Renal cortical epithelial cell (primary cell): ENCODE measurements around the gene TOM1L2. TPM values are rescaled to one million over a fixed set of nuclear protein-coding genes. Genes with fewer than 3 reads are reported as not detected.
"Not testable (repeated sequence)": the region's sequence is repeated elsewhere in the genome, so short reads cannot be mapped to it uniquely, and the experiment has no call there.

Experiments used
- DNase-seq: peaks from one replicate; pipeline ENCODE4 v3.0.0-alpha.2; 2011; ENCODE audit warnings: low read depth
- total RNA-seq: library from RNA; depleted of rRNA; stranded (reverse); fragments of >200 nt; gene quantifications from 2 replicates; pipeline ENCODE4 v1.2.3, GENCODE V29; 2014

The TOM1L2 gene
- total RNA-seq, 1 donor from 2014 or later = 58.5 TPM

DNA sequence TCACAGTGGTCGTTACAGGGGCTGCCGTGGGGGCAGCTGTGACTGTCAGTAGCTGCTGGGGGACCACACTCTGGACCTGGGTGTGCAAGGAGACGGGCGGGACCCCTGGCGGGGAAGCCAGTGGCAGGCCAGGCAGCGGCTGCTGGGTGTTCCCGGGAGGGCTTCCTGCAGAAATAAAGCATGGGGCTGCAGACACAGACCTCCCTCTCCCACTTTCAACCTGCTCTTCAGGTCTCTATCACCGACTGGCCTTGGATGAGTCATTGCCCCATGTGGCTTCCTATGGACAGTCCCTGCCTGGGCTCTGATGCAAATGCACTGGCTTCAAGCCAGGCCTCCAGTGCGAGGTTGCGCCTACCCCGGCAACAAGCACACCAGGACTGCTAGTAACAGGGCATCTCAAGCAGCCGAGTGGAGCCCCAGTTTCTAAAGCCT is 152.6 kb downstream of the TOM1L2 start:
- DNase-seq = peak; percentile 85

DNA sequence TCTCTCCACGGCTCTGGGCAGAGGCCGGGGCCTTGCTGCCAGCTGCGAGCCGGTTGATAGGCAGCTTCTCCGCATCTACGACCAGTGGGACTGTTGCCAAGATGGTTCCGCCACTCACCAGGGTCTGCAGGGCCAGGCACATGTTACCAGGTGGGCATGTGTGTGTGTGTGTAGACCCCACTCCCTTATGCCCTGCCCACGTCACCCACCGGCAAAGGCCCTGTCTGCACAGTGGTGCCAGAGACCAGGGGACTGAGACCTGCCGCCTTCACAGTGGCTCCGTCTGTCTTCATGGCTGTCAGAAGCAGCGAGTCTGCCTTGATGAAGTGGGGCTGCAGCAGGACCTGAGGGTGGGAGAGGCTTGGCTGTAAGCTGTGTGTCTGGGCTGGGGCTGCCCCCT is 153.1 kb downstream of the TOM1L2 start:
- no peak for DNase-seq

GRCh38 chr17:17818088-17818526 is 154.1 kb downstream of the TOM1L2 start:
- no peak for DNase-seq

DNA sequence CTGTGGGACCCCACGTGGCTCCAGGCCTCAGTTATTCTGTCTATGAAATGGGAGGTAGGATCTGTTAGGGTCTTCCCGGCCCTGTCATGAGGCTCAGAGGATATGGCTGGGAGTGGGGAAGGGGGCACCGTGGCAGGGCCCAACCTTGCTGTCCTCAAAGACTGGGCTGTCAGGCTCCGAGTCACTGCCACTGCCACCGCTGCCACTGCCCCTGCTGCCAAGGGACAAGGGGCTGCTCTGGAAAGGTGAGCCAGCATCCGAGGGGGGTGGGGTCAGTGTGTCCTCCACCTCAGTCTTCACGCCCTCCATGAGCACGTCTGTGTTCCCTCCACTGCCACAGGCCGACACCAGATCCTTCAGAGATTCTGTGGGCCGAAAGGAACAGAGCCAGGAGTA is 154.7 kb downstream of the TOM1L2 start:
- DNase-seq = no peak

DNA sequence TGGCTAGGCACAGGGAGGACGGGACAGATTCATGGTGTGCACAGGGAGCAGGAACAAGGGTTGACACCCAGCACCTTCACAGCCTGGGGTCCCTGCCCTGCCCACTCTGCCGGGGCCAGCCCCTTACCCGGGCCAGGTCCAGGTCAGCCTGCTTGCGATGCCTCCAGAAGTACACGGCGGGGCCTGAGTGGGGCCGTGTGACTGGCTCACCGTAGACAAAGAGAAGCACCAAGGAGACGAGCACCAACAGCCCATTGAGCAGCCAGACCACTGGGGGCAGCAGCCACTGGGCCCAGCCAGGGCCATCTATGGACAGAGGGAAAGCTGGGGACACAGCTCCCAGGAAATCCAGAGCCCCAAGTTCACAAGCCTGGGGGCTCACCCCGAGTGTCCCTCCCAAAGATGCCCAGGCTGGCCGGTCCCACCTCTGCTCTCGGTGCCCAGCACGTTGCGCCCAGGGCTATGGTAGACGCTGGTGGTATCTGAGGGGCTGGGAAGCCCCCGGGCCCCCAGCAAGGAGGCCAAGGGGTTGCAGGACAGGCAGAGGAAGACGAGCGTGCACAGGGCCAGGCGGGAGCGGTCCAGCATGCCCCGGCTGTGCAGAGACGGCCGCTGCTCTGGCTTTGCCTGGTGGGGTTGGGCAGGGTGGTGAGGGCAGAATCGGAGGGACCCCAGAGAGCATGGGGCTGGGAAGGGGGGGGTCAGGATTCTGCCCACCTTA is 155.2 kb downstream of the TOM1L2 start:
- no peak for DNase-seq

GRCh38 chr17:17816240-17816814 is 155.9 kb downstream of the TOM1L2 start:
- DNase-seq = no peak

DNA sequence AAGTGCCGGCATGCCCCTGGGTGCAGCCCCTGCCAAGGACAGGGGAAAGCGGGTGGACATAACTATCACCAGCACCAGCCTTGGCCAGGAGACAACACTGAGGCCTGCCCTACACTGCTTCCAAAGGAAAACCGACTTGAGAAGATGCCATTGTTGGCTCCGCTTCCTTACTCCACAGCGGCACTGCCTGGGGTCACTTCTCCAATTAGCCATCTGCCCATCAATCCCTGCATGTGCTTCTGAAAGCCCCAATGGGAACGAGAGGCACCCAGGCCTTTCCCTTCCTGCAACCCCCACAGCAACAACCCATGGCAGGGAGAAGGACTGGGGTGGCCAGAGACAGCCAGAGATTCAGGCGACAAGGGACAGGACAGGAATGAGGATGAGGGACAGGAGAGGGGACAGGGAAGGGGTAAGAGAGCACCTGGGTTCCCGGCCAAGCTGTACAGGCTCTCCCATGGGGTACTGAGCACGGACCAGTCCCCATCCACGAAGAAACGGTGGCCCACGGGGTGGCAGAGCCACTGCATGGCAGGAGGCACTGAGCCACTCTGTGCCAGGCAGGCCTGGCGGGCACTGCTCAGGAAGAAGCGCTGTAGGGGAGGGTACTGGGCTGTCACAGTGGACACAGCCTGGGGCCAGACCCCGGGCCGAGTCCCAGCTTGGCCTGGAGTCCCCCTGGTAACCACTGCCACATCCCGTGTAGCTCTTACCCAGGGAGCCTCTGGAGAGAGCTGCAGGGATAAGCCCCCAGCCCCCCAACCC is 156.6 kb downstream of the TOM1L2 start:
- DNase-seq = no peak

DNA sequence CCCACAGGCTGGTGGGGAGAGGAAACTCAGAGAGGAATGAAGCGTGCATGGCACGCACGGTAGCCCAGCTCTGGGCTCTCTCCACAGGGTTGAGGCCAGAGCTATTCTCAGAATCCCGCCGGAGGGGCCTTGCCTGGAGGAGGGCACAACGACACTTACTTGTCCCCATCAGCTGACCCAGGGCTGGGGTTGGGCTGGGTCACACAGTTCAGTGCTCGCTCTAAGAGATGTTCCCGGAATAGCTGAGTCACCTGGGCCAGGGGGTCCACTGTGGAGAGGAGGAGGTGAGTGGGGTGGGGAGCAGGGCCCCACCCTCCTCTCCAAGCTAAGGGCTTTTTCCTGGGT is 157.2 kb downstream of the TOM1L2 start:
- DNase-seq = no peak

DNA sequence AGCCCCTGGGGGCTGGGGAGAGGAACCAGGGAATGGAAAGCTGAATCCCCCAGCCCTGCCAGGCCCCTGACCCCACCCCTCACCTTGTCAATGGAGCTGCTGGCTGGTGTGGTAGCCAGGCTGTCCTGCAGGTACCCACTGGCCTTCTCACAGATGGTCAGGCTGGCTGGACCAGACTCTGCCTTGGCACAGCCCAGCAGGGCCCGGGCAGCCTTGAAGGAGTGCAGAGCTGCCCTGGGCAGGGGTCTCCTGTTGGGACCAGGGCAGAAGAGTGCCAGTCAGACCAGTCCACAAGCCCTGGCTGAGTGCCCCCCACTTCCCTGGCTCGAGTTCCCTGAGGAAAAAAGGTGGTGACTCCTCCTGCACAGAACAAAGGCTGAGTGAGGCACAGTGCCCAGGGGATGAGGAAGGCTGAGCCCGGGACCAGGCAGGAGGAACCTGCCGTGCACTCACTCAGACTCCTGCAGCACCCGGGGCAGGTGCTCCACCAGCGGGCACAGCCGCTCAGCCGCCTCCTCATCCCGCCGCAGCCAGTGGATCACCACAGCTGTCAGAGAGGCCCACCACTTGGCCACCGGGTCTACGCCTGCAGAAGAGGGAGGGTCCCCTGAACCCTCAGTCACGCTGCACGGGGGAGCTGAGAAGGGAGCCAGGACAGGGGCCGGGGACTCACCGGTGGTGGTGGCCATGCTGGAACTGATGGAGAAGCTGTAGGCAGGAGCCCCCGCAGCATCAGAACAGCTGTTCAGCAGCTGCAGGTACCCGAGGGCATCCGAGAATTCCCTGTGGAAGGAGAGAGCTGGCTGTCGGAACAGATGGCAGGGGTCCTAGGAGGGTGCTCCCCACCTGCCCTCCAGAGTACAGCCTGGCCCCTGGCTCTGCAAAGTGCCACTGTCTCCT is 157.8 kb downstream of the TOM1L2 start:
- no peak for DNase-seq

GRCh38 chr17:17813725-17814095 is 158.5 kb downstream of the TOM1L2 start:
- no peak for DNase-seq

- no peak for DNase-seq
Measured at GRCh38 chr17:17813055-17813724, 159.0 kb downstream of the TOM1L2 start.

- DNase-seq = no peak
Measured at GRCh38 chr17:17812211-17813054, 159.8 kb downstream of the TOM1L2 start.

- no peak for DNase-seq
Measured at GRCh38 chr17:17811381-17812210, 160.6 kb downstream of the TOM1L2 start.

DNA sequence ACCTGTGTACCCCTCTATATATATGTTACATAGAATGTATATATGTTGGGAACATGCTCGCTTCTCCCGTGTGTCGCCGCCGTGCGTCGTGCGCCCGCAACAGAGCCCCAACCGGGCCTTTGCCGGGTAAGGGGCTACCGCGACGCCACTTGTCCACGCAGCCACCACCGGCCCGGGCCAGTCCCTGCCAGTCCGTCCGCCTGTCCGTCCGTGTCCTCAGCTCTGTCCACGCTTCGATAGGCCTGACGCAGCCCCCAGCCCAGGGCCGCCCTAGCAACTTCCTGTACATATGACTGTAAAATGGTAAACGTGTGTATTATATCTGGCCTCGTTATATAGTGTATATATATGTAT is 161.3 kb downstream of the TOM1L2 start:
- DNase-seq = no peak

- DNase-seq = no peak
Measured at GRCh38 chr17:17810084-17810894, 161.9 kb downstream of the TOM1L2 start.

- DNase-seq = no peak
Measured at GRCh38 chr17:17809531-17810083, 162.6 kb downstream of the TOM1L2 start.

- no peak for DNase-seq
Measured at GRCh38 chr17:17808706-17809432, 163.3 kb downstream of the TOM1L2 start.

DNA sequence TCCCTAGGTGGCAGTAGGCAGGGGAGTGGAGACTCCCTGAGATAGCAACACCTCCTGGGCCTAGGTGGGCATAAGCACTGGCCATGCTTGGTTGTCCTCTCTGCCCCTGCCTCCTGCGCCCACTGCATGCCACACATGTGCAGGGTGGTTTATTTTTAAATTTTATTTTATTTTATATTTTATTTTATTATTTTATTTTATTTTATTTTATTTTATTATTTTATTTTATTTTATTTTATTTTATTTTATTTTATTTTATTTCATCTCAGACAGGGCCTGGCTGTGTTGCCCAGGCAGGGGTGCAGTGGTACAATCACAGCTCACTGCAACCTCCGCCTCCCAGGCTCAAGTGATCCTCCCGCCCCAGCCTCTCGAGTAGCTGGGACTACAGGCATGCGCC is 164.0 kb downstream of the TOM1L2 start:
- not testable (repeated sequence) for DNase-seq
